ENCODE results near the gene CENPS.
"Not testable (repeated sequence)": the region's sequence is repeated elsewhere in the genome, so short reads cannot be mapped to it uniquely, and the experiment has no call there.

CENPS gene

GRCh38 chr1:10433790-10434189 is 3.6 kb downstream of the CENPS start:
- no peaks in the 10 kb centered on the region for H3K9me3 Mint-ChIP-seq
- H3K36me3 Mint-ChIP-seq = no peaks in the 10 kb centered on the region
- H3K4me3 Mint-ChIP-seq = no peak overlapping the region
- no peak overlapping the region for H3K27ac Mint-ChIP-seq
- peaks cover 16% of the 10 kb centered on the region for H3K4me1 Mint-ChIP-seq
- no peaks in the 10 kb centered on the region for H3K27me3 Mint-ChIP-seq

- Mint-ChIP-seq H3K36me3 (no peaks in the 10 kb centered on the region), H3K27ac (no peak overlapping the region), H3K27me3 (no peaks in the 10 kb centered on the region), H3K4me3 (no peak overlapping the region), H3K4me1 (peaks cover 12% of the 10 kb centered on the region), H3K9me3 (no peaks in the 10 kb centered on the region)
Observed at GRCh38 chr1:10434590-10434989, 4.4 kb downstream of the CENPS start.

GRCh38 chr1:10437052-10437451 is 6.8 kb downstream of the CENPS start:
- Mint-ChIP-seq H3K4me3 (no peak overlapping the region), H3K27me3 (no peaks in the 10 kb centered on the region), H3K4me1 (no peaks in the 10 kb centered on the region), H3K36me3 (no peaks in the 10 kb centered on the region), H3K27ac (no peak overlapping the region), H3K9me3 (no peaks in the 10 kb centered on the region)

GRCh38 chr1:10438677-10439163 is 8.5 kb downstream of the CENPS start:
- H3K4me3 Mint-ChIP-seq = no peak overlapping the region
- no peaks in the 10 kb centered on the region for H3K27me3 Mint-ChIP-seq
- H3K9me3 Mint-ChIP-seq = no peaks in the 10 kb centered on the region
- H3K4me1 Mint-ChIP-seq = no peaks in the 10 kb centered on the region
- H3K27ac Mint-ChIP-seq = no peak overlapping the region
- H3K36me3 Mint-ChIP-seq = no peaks in the 10 kb centered on the region

GRCh38 chr1:10440305-10440704 is 10.1 kb downstream of the CENPS start:
- no peak overlapping the region for H3K4me3 Mint-ChIP-seq

GRCh38 chr1:10440794-10441193 is 10.6 kb downstream of the CENPS start:
- no peaks in the 10 kb centered on the region for H3K9me3 Mint-ChIP-seq
- H3K27ac Mint-ChIP-seq = no peak overlapping the region
- H3K4me1 Mint-ChIP-seq = no peaks in the 10 kb centered on the region

More at GRCh38 chr1:10440305-10440704, 10.1 kb downstream of the CENPS start:
- Mint-ChIP-seq H3K27me3 (no peaks in the 10 kb centered on the region), H3K36me3 (no peaks in the 10 kb centered on the region), H3K4me1 (no peaks in the 10 kb centered on the region), H3K9me3 (no peaks in the 10 kb centered on the region), H3K27ac (no peak overlapping the region)

GRCh38 chr1:10444248-10444647 is 14.0 kb downstream of the CENPS start:
- Mint-ChIP-seq H3K36me3 (no peaks in the 10 kb centered on the region), H3K4me1 (no peaks in the 10 kb centered on the region), H3K9me3 (no peaks in the 10 kb centered on the region), H3K27ac (no peak overlapping the region), H3K4me3 (no peak overlapping the region), H3K27me3 (no peaks in the 10 kb centered on the region)

More at GRCh38 chr1:10440794-10441193, 10.6 kb downstream of the CENPS start:
- H3K27me3 Mint-ChIP-seq = no peaks in the 10 kb centered on the region
- H3K36me3 Mint-ChIP-seq = no peaks in the 10 kb centered on the region
- no peak overlapping the region for H3K4me3 Mint-ChIP-seq

- Mint-ChIP-seq H3K4me1 (no peaks in the 10 kb centered on the region), H3K27me3 (no peaks in the 10 kb centered on the region), H3K27ac (no peak overlapping the region), H3K4me3 (no peak overlapping the region), H3K9me3 (no peaks in the 10 kb centered on the region), H3K36me3 (no peaks in the 10 kb centered on the region)
Observed at GRCh38 chr1:10444795-10445397, 14.7 kb downstream of the CENPS start.

GRCh38 chr1:10446790-10447422 is 16.7 kb downstream of the CENPS start:
- no peaks in the 10 kb centered on the region for H3K36me3 Mint-ChIP-seq
- no peak overlapping the region for H3K4me3 Mint-ChIP-seq
- no peak overlapping the region for H3K27ac Mint-ChIP-seq
- H3K27me3 Mint-ChIP-seq = no peaks in the 10 kb centered on the region
- H3K4me1 Mint-ChIP-seq = no peaks in the 10 kb centered on the region
- no peaks in the 10 kb centered on the region for H3K9me3 Mint-ChIP-seq

- Mint-ChIP-seq H3K9me3 (no peaks in the 10 kb centered on the region), H3K4me1 (no peaks in the 10 kb centered on the region), H3K27ac (no peak within 1 kb of the TSS), H3K4me3 (no peak within 1 kb of the TSS), H3K27me3 (no peaks in the 10 kb centered on the region), H3K36me3 (no peaks in the 10 kb centered on the region)
Observed at GRCh38 chr1:10449751-10450150, 19.5 kb downstream of the CENPS start, which contains the start of gene CORT. CORT (plus strand) TSS chr1:10450031; CDS start chr1:10450224, 193 bp downstream.

- no peak overlapping the region for H3K27ac Mint-ChIP-seq
- H3K9me3 Mint-ChIP-seq = no peaks in the 10 kb centered on the region
- no peaks in the 10 kb centered on the region for H3K4me1 Mint-ChIP-seq
- no peaks in the 10 kb centered on the region for H3K36me3 Mint-ChIP-seq
- no peak overlapping the region for H3K4me3 Mint-ChIP-seq
- no peaks in the 10 kb centered on the region for H3K27me3 Mint-ChIP-seq
Observed at GRCh38 chr1:10450156-10450814, 20.1 kb downstream of the CENPS start.

- no peaks in the 10 kb centered on the region for H3K4me1 Mint-ChIP-seq
- no peaks in the 10 kb centered on the region for H3K27me3 Mint-ChIP-seq
- H3K27ac Mint-ChIP-seq = no peak overlapping the region
- no peaks in the 10 kb centered on the region for H3K9me3 Mint-ChIP-seq
- H3K4me3 Mint-ChIP-seq = no peak overlapping the region
- H3K36me3 Mint-ChIP-seq = no peaks in the 10 kb centered on the region
Observed at GRCh38 chr1:10450836-10451235, 20.6 kb downstream of the CENPS start.

- Mint-ChIP-seq H3K4me1 (no peaks in the 10 kb centered on the region), H3K4me3 (no peak overlapping the region), H3K27ac (no peak overlapping the region), H3K27me3 (no peaks in the 10 kb centered on the region), H3K36me3 (peaks cover 2% of the 10 kb centered on the region), H3K9me3 (no peaks in the 10 kb centered on the region)
Observed at GRCh38 chr1:10451287-10451686, 21.1 kb downstream of the CENPS start.

GRCh38 chr1:10456048-10456447 is 25.8 kb downstream of the CENPS start:
- H3K4me1 Mint-ChIP-seq = peaks cover 14% of the 10 kb centered on the region
- H3K9me3 Mint-ChIP-seq = no peaks in the 10 kb centered on the region
- H3K27ac Mint-ChIP-seq = no peak overlapping the region

GRCh38 chr1:10456661-10457060 is 26.4 kb downstream of the CENPS start:
- H3K36me3 Mint-ChIP-seq = peaks cover 2% of the 10 kb centered on the region
- no peak overlapping the region for H3K27ac Mint-ChIP-seq
- no peaks in the 10 kb centered on the region for H3K9me3 Mint-ChIP-seq
- H3K4me3 Mint-ChIP-seq = no peak overlapping the region
- no peaks in the 10 kb centered on the region for H3K27me3 Mint-ChIP-seq
- peaks cover 14% of the 10 kb centered on the region for H3K4me1 Mint-ChIP-seq

More at GRCh38 chr1:10456048-10456447, 25.8 kb downstream of the CENPS start:
- Mint-ChIP-seq H3K4me3 (no peak overlapping the region), H3K27me3 (no peaks in the 10 kb centered on the region), H3K36me3 (peaks cover 2% of the 10 kb centered on the region)

- H3K4me3 Mint-ChIP-seq, H3K27ac Mint-ChIP-seq, H3K27me3 Mint-ChIP-seq, H3K9me3 Mint-ChIP-seq, H3K36me3 Mint-ChIP-seq: not testable (repeated sequence)
- H3K4me1 Mint-ChIP-seq = peaks cover 14% of the 10 kb centered on the region
Observed at GRCh38 chr1:10457462-10457861, 27.2 kb downstream of the CENPS start.
